ENCODE measurements around the gene ICAM5. TPM values are rescaled to one million over a fixed set of nuclear protein-coding genes. Genes with fewer than 3 reads are reported as not detected.

ICAM5 gene
- total RNA-seq, 1 experiment from 2014 or later = 1.6 TPM

DNA sequence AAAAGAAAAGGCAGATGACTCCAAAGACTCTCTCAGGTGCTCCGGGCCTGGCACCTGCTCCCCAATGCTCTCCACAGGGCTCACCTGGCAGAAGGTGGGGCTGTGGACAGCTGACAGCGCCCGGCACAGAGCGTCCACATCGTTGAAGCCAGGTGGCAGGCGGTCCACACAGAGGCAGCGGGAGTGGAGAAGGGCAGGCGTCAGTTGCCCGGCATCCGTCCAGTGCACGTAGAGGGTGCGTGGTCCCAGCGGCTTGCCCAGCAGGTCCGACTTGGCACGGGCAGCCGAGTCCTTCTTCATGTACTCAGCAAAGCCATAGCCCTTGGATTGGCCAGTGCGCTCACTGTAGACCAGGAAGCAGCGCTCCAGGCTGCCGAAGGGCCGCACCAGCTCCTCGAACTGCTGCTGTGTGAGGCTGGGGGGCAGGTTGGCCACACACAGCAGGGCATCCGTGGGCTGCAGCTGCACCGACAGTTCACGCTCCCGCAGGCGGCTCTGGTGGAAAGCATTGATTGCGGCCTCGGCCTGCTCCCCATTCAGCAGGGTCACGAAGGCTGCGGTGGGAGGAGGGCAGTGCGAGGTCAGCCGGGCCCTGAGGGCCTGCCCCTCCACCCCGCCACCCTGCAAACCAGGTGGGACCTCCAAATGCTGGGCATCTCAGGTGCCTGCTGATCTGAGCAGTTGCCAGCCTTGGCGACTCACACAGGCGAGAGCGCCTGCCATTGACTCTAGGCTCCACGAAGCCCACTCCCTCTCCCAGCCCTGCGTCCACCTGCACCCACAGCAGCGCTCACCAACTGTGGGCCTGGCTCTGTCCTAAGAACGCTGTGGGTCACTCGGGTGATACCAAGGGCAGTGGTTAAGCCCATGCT lies 39.0 kb downstream of the ICAM5 start:
- Histone ChIP-seq H4K5ac (ENCODE audit: insufficient read length, low read depth, low read length) (no peak overlapping the region), H4K8ac (replicated peaks; ENCODE audit: insufficient read length, low read depth, low read length) (no peak overlapping the region), H3K9me3 (ENCODE audit: control insufficient read depth, low read depth, low read length) (no peaks in the 10 kb centered on the region), H3K4me2 (ENCODE audit: insufficient read depth, insufficient read length, low read length) (no peak overlapping the region), H2AFZ (ENCODE audit: low read length) (no peak overlapping the region), H4K20me1 (ENCODE audit: control insufficient read depth, insufficient read depth, insufficient read length) (no peaks in the 10 kb centered on the region), H3K27me3 (ENCODE audit: insufficient read depth, low read length) (no peaks in the 10 kb centered on the region), H3K4me1 (ENCODE audit: insufficient read depth, low read length) (no peaks in the 10 kb centered on the region), H3K79me2 (ENCODE audit: insufficient read depth, low read length) (peaks cover 8% of the 10 kb centered on the region; the same call in 1 of the 2 replicates), H2BK120ac (ENCODE audit: low read depth, low read length, poor library complexity, severe bottlenecking) (no peak overlapping the region), H2BK5ac (ENCODE audit: insufficient read length, low read length) (no peak overlapping the region), H3K14ac (ENCODE audit: insufficient read depth, low read length) (no peak overlapping the region), H2BK20ac (ENCODE audit: low read depth, low read length, poor library complexity, severe bottlenecking) (no peak overlapping the region), H3K79me1 (ENCODE audit: insufficient read depth, low read depth, low read length, poor library complexity, severe bottlenecking) (peaks cover 4% of the 10 kb centered on the region), H3T11ph (ENCODE audit: low read length) (no peak overlapping the region), H3K9ac (ENCODE audit: extremely low read depth, insufficient read length, low read length) (no peak overlapping the region), H3K4ac (ENCODE audit: low read depth, low read length) (no peak overlapping the region), H3K18ac (ENCODE audit: insufficient read length, low read depth, low read length) (no peak overlapping the region), H3K23ac (ENCODE audit: insufficient read length, low read depth, low read length) (no peak overlapping the region), H2AK5ac (ENCODE audit: insufficient read length, low read length) (no peak overlapping the region), H3K27ac (ENCODE audit: insufficient read length, low read depth, low read length) (no peak overlapping the region), H4K91ac (ENCODE audit: insufficient read length, low read depth, low read length) (no peak overlapping the region), H3K56ac (ENCODE audit: insufficient read length, low read depth, low read length) (no peak overlapping the region), H2BK12ac (ENCODE audit: insufficient read length, low read depth, low read length) (no peak overlapping the region), H2BK15ac (ENCODE audit: low read depth, low read length) (no peak overlapping the region), H3K23me2 (ENCODE audit: insufficient read length, low read depth, low read length, poor library complexity, severe bottlenecking) (peaks cover 10% of the 10 kb centered on the region)
- Mint-ChIP-seq H3K4me1 (peaks cover 7 to 10% of the 10 kb centered on the region in 2 experiments), H3K4me3 (no peak overlapping the region), H3K27ac (no peak overlapping the region), H3K9me3 (no peaks in the 10 kb centered on the region; a peak in 1 of 5 replicates), H3K36me3 (ENCODE audit: insufficient read depth in 1 of 3, low read depth in 3 of 3) (peaks cover 19 to 70% (median 57%) of the 10 kb centered on the region in 3 experiments; a peak in 6 of 7 replicates), H3K27me3 (ENCODE audit: low read depth) (no peaks in the 10 kb centered on the region)
- no CpG with 5 or more reads among the region's 41 CpGs for whole genome bisulfite sequencing (ENCODE audit: extremely low coverage, insufficient read length, low lambda C conversion rate)
- no peak for DNase-seq
- TF ChIP-seq, protein P1, sequence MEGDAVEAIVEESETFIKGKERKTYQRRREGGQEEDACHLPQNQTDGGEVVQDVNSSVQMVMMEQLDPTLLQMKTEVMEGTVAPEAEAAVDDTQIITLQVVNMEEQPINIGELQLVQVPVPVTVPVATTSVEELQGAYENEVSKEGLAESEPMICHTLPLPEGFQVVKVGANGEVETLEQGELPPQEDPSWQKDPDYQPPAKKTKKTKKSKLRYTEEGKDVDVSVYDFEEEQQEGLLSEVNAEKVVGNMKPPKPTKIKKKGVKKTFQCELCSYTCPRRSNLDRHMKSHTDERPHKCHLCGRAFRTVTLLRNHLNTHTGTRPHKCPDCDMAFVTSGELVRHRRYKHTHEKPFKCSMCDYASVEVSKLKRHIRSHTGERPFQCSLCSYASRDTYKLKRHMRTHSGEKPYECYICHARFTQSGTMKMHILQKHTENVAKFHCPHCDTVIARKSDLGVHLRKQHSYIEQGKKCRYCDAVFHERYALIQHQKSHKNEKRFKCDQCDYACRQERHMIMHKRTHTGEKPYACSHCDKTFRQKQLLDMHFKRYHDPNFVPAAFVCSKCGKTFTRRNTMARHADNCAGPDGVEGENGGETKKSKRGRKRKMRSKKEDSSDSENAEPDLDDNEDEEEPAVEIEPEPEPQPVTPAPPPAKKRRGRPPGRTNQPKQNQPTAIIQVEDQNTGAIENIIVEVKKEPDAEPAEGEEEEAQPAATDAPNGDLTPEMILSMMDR (conservative IDR thresholded peaks at IDR 0.05) = no peak
